NB4 (cell line): ENCODE measurements around the gene ATP8B3.

Experiments used
- DNase-seq: peaks from one replicate; pipeline ENCODE4 v3.0.0; 2010; ENCODE audit warnings: low read depth
- H3K4me3 ChIP-seq: one replicate; pipeline ENCODE4 v1.5.1; 2011; ENCODE audit warnings: mild to moderate bottlenecking, low read depth, low read length, moderate library complexity
- MYC ChIP-seq: IDR thresholded peaks from 2 replicates; pipeline ENCODE4 v1.6.1; 2011; ENCODE audit warnings: low read depth, low read length
- POLR2A ChIP-seq: IDR thresholded peaks from 2 replicates; pipeline ENCODE4 v1.6.1; 2011; ENCODE audit warnings: mild to moderate bottlenecking; ENCODE audit not compliant: insufficient read length; ENCODE audit errors: extremely low read depth
- TF ChIP-seq, protein P1 (sequence below): IDR thresholded peaks from 2 replicates; pipeline ENCODE4 v1.6.1; 2011; ENCODE audit warnings: low read depth, low read length
- TF ChIP-seq, protein P2 (sequence below): IDR thresholded peaks from one replicate; pipeline ENCODE4 v1.5.1; 2012; ENCODE audit warnings: low read depth, low read length

Gene ATP8B3

DNA sequence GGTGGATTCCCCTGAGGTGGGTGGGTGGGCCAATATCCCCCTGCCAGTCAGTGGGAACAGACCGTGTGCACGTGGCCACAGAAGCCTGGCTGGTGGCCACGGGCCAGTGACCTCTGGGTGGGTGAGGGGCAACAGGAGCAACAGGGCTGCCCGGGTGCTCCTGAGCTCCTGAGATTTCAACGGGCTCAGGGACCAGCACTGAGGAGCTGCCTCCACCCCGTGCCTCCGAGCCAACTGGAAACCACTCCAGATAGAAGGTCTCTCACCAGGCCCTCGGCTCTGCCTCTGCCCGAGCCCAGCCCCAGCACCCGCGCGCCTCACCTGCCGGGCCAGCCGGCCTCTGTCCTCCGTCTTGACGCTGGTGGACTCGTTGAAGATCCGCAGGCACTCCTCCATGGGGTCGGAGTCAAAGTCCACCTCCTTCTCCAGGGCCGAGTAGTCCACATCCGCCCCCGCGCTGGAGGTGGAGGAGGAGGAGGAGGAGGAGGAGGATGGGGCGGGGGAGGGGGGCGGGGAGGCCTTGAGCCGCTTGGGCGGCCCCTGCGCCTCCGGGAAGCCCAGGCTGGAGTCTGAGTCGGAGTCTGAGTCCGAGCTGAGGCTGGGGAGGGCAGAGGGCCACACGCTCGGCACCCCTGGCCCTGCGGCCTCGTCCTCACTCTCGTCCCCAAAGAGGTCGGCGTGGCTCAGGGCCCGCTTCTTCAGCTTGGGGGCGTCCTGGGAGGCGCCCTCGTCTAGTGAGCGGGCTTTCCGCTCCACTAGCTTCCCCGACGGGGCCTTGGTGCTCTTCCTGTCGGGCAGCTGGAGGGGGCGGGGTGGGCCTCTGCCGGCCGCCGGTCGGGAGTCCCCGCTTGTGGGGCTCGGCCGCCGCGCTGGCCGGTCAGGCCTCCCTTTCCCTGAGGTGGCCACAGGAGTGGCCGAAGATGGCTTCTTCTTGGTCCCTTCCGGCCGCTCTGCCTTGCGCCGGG lies 14.8 kb upstream of the ATP8B3 start:
- no peak for DNase-seq
- H3K4me3 ChIP-seq, result no peak overlapping the region
- no peak for TF ChIP-seq POLR2A
- TF ChIP-seq, protein P1, sequence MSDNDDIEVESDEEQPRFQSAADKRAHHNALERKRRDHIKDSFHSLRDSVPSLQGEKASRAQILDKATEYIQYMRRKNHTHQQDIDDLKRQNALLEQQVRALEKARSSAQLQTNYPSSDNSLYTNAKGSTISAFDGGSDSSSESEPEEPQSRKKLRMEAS, result no peak
- no peak for TF ChIP-seq MYC
- TF ChIP-seq, protein P2, sequence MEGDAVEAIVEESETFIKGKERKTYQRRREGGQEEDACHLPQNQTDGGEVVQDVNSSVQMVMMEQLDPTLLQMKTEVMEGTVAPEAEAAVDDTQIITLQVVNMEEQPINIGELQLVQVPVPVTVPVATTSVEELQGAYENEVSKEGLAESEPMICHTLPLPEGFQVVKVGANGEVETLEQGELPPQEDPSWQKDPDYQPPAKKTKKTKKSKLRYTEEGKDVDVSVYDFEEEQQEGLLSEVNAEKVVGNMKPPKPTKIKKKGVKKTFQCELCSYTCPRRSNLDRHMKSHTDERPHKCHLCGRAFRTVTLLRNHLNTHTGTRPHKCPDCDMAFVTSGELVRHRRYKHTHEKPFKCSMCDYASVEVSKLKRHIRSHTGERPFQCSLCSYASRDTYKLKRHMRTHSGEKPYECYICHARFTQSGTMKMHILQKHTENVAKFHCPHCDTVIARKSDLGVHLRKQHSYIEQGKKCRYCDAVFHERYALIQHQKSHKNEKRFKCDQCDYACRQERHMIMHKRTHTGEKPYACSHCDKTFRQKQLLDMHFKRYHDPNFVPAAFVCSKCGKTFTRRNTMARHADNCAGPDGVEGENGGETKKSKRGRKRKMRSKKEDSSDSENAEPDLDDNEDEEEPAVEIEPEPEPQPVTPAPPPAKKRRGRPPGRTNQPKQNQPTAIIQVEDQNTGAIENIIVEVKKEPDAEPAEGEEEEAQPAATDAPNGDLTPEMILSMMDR, result no peak

DNA sequence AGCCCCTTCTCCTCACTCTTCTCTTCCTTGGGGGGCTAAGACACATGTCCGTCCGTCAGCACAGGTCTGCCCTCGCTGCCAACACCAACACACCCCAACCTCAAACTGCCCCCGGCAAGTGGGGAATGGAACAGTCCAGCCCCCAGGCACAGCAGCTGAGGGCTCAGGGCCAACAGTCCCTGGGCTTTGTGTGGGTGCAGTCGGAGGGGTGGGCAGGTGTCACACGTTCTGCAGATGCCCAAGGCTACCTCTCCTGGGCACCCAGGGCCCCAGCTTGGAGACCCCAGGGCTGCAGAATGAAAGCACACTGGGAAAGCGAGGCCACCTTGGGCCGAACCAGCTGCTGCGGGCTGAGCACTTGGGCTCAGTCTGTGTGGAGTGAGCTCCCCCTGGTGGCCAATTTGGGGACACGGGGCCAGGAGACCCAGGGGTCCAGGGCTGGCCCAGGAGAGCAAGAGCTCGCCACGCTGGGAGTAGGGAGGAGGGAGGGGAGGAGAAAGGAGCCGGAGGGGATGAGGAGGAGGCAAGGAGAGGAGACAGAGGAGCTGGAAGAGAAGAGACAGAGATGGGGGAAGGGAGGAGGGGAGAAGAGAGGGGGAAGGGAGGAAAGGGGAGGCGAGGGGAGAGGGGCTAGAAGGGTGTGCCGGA lies 14.0 kb upstream of the ATP8B3 start:
- DNase-seq, result peak; percentile 64
- no peak overlapping the region for H3K4me3 ChIP-seq
- TF ChIP-seq, protein P1, result no peak
- TF ChIP-seq, protein P2, result peak; percentile 67

DNA sequence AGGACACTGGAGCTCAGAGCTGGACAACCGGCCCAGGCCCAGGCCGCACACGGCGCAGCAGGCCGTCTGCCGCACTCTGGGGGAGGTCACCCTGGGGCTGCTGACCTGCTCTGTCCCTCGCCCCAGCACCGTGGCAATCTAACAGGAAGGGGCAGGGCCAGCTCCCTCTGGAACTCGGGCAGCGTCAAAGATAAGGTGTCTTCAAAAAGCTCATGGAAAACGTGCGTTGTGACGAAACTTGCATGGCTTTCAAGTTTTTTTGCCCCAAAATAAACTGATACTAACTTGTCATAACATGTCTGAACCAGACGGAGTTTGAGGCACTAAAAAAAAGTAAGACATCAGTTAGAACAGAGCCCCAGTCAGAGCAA lies 12.2 kb upstream of the ATP8B3 start:
- no peak for DNase-seq
- no peak overlapping the region for H3K4me3 ChIP-seq
- TF ChIP-seq POLR2A, result no peak
- TF ChIP-seq, protein P1, result no peak
- TF ChIP-seq, protein P2, result no peak
- no peak for TF ChIP-seq MYC

DNA sequence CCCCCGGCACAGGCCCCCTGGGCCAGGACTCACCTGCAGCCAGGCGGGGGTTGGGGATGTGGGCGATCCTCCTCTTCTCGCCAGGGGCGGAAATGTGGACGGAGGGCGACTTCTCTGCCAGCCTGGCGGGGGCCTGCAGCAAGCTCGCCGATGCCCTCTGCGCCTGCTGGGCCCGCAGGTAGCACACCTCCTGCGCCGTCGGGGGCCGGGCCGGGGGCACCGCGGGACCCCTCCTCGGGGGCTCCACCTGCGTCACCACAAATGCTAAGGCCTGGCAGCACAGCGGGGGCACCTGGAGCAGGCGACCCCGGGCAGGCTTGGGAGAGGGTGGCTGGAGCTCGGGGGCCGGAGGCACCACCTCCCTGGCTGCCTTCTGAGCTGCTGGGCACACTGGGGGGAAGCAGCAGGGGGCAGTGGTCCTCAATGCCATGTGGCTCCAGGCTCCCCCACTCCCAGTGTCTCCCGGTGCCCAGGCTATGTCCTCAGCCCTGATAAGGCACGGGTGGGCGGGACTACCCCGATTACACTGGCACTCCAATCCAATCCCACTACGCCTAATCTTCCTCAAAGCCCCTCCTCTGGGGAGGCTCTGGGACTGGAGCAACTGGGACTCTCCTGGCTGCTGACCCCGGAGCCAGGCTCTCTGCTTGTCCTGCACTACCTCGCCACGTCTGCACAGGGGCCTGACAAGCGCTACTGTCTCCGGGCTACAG lies 11.6 kb upstream of the ATP8B3 start:
- no peak for DNase-seq
- no peak for TF ChIP-seq MYC
- TF ChIP-seq, protein P2, result no peak
- TF ChIP-seq, protein P1, result no peak
- TF ChIP-seq POLR2A, result no peak
- no peak overlapping the region for H3K4me3 ChIP-seq

DNA sequence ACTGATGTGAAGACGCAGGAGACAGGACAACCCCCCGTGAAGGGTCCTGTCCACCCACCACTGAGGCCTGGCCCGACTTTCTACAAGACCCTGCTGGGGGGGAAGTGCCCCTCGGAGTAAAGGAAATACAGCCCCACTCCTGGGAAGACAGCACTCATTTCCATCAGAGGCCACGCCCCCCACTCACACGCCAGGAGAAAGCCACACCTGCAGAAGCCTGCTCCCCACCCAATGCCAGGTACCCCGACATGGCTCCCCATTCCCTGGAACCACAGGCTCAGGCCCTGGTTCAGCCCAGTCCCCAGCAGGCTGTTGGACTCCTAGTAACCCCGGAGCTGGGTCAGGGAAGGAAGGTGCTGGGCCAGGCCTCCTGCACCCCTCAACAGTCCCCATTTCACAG lies 10.9 kb upstream of the ATP8B3 start:
- DNase-seq, result no peak
- H3K4me3 ChIP-seq, result no peak overlapping the region
- TF ChIP-seq, protein P1, result no peak
- TF ChIP-seq, protein P2, result no peak
- TF ChIP-seq MYC, result no peak
- TF ChIP-seq POLR2A, result no peak
